IMR-90 (cell line): ENCODE data around the gene FGR. TPM values are rescaled to one million over a fixed set of nuclear protein-coding genes. Genes with fewer than 3 reads are reported as not detected.

ENCODE experiments used
- ATAC-seq: fragments of 200-7000 bp; cut with Tn5 transposase; 2 replicates; pipeline ENCODE4 v1.9.1; 2020; ENCODE audit warnings: low read depth, mild to moderate bottlenecking, moderate library complexity
- BruUV-seq: library from RNA; stranded (reverse); fragments of 400-500 nt; replicated peaks from 2 replicates; lab custom pipeline; 2021; lab: Mats Ljungman, UMichigan
- CTCF ChIA-PET: fragments of 300-600 bp; formaldehyde crosslinking; extraction: SDS; loops from one replicate; lab custom pipeline; 2021; ENCODE audit warnings: antibody characterized with exemption; lab: Yijun Ruan, JAX
- POLR2A ChIA-PET: fragments of 300-600 bp; sonication (Branson Sonifier 250); formaldehyde crosslinking; loops from one replicate; lab custom pipeline; 2022; ENCODE audit warnings: antibody characterized with exemption; ENCODE audit not compliant: unreplicated experiment; lab: Charles Lee
- DNase-seq: peaks from one replicate; pipeline ENCODE4 v3.0.0; 2013
- H2AFZ ChIP-seq: replicated peaks from 2 replicates; pipeline ENCODE3; 2013; ENCODE audit warnings: low read length, mild to moderate bottlenecking; ENCODE audit not compliant: poor library complexity
- H2AK5ac ChIP-seq: 2 replicates; pipeline ENCODE4 v1.6.1; 2013; ENCODE audit warnings: low read depth, low read length, inconsistent platforms
- H2AK9ac ChIP-seq: replicated peaks from 2 replicates; pipeline ENCODE3; 2013; ENCODE audit warnings: mild to moderate bottlenecking, low read depth, low read length, moderate library complexity; ENCODE audit not compliant: poor library complexity
- H2BK120ac ChIP-seq: 2 replicates; pipeline ENCODE4 v1.6.1; 2013; ENCODE audit warnings: low read depth, low read length, inconsistent platforms
- H2BK15ac ChIP-seq: 3 replicates; pipeline ENCODE4 v1.6.1; 2013; ENCODE audit warnings: low read depth, low read length, inconsistent platforms
- H2BK20ac ChIP-seq: 2 replicates; pipeline ENCODE4 v1.6.1; 2013; ENCODE audit warnings: low read depth, mild to moderate bottlenecking, inconsistent platforms, low read length, moderate library complexity
- H2BK5ac ChIP-seq: 2 replicates; pipeline ENCODE4 v1.6.1; 2013; ENCODE audit warnings: mild to moderate bottlenecking, low read depth, low read length, inconsistent platforms; ENCODE audit not compliant: poor library complexity, severe bottlenecking
- H3K14ac ChIP-seq: replicated peaks from 2 replicates; pipeline ENCODE4 v1.6.1; 2013; ENCODE audit warnings: low read depth, low read length, inconsistent platforms
- H3K18ac ChIP-seq: 2 replicates; pipeline ENCODE4 v1.6.1; 2013; ENCODE audit warnings: low read depth, low read length, control low read depth
- H3K23ac ChIP-seq: 2 replicates; pipeline ENCODE4 v1.6.1; 2013; ENCODE audit warnings: low read depth, low read length, inconsistent platforms
- H3K27ac ChIP-seq: 2 replicates; pipeline ENCODE4 v1.5.1; 2013; ENCODE audit warnings: mild to moderate bottlenecking, control low read depth, low read length; ENCODE audit not compliant: insufficient read depth
- H3K27me3 ChIP-seq: 2 replicates; pipeline ENCODE4 v1.6.1; 2013; ENCODE audit warnings: low read length; ENCODE audit not compliant: control insufficient read depth, insufficient read depth
- H3K36me3 ChIP-seq: 2 replicates; pipeline ENCODE4 v1.6.1; 2013; ENCODE audit warnings: low read length, mixed read lengths; ENCODE audit not compliant: control insufficient read depth, insufficient read depth
- H3K4ac ChIP-seq: 2 replicates; pipeline ENCODE4 v1.6.1; 2013; ENCODE audit warnings: low read depth, low read length, inconsistent platforms
- H3K4me1 ChIP-seq: 2 replicates; pipeline ENCODE4 v1.6.1; 2013; ENCODE audit warnings: low read length, mixed read lengths; ENCODE audit not compliant: control insufficient read depth, insufficient read depth
- H3K4me2 ChIP-seq: 2 replicates; pipeline ENCODE4 v1.6.1; 2013; ENCODE audit warnings: low read depth, mild to moderate bottlenecking, control low read depth, low read length, moderate library complexity
- H3K4me3 ChIP-seq: 2 replicates; pipeline ENCODE4 v1.5.1; 2013; ENCODE audit warnings: low read depth, mild to moderate bottlenecking, control low read depth, low read length, moderate library complexity; ENCODE audit not compliant: insufficient read depth
- H3K56ac ChIP-seq: 2 replicates; pipeline ENCODE4 v1.6.1; 2013; ENCODE audit warnings: low read length, inconsistent platforms; ENCODE audit not compliant: insufficient read depth; ENCODE audit errors: extremely low read depth
- H3K79me1 ChIP-seq, 2 experiments: 2 replicates each; pipeline ENCODE4 v1.6.1; 2013; ENCODE audit warnings: low read length in 2 of 2, inconsistent platforms in 1 of 2, low read depth in 1 of 2
- H3K9ac ChIP-seq: 2 replicates; pipeline ENCODE4 v1.6.1; 2013; ENCODE audit warnings: low read depth, low read length, control low read depth
- H3K9me1 ChIP-seq: 2 replicates; pipeline ENCODE4 v1.6.1; 2013; ENCODE audit warnings: low read length, inconsistent platforms; ENCODE audit not compliant: insufficient read depth
- H3K9me3 ChIP-seq: 2 replicates; pipeline ENCODE4 v1.6.1; 2013; ENCODE audit warnings: low read length; ENCODE audit not compliant: control insufficient read depth, insufficient read depth
- H4K20me1 ChIP-seq: 2 replicates; pipeline ENCODE4 v1.6.1; 2013; ENCODE audit warnings: low read length, inconsistent platforms; ENCODE audit not compliant: insufficient read depth
- H4K5ac ChIP-seq: 2 replicates; pipeline ENCODE4 v1.6.1; 2013; ENCODE audit warnings: mild to moderate bottlenecking, low read depth, low read length, control low read depth
- H4K8ac ChIP-seq, 2 experiments: 2 replicates each; pipeline ENCODE4 v1.6.1; 2013; ENCODE audit warnings: low read depth in 2 of 2, low read length in 2 of 2, control low read depth in 1 of 2, inconsistent platforms in 1 of 2
- H4K91ac ChIP-seq: 2 replicates; pipeline ENCODE4 v1.6.1; 2013; ENCODE audit warnings: low read depth, low read length, inconsistent platforms; ENCODE audit not compliant: insufficient read depth
- CEBPB ChIP-seq: IDR thresholded peaks from 2 replicates; pipeline ENCODE4 v1.6.1; 2012; ENCODE audit warnings: low read depth, low read length, improper control_type of control experiment
- CHD1 ChIP-seq: IDR thresholded peaks from 2 replicates; pipeline ENCODE4 v1.6.1; 2012; ENCODE audit warnings: low read depth, low read length, improper control_type of control experiment
- CTCF ChIP-seq: conservative IDR thresholded peaks from 2 replicates; pipeline ENCODE4 v1.5.1; 2012; ENCODE audit warnings: mild to moderate bottlenecking, low read depth, low read length, improper control_type of control experiment
- FOS ChIP-seq: fragments of 150-350 bp; IDR thresholded peaks from 2 replicates; pipeline ENCODE4 v1.6.1; 2016; ENCODE audit warnings: low read depth, low read length
- MAFK ChIP-seq: IDR thresholded peaks from 2 replicates; pipeline ENCODE4 v1.6.1; 2012; ENCODE audit warnings: low read depth, low read length, improper control_type of control experiment
- MXI1 ChIP-seq: IDR thresholded peaks from 2 replicates; pipeline ENCODE4 v1.6.1; 2012; ENCODE audit warnings: low read depth, mild to moderate bottlenecking, low read length, moderate library complexity, borderline replicate concordance
- RAD21 ChIP-seq: IDR thresholded peaks from 2 replicates; pipeline ENCODE4 v1.6.1; 2012; ENCODE audit warnings: low read length, improper control_type of control experiment
- RCOR1 ChIP-seq: IDR thresholded peaks from 2 replicates; pipeline ENCODE4 v1.6.1; 2012; ENCODE audit warnings: mild to moderate bottlenecking, low read length, improper control_type of control experiment; ENCODE audit not compliant: insufficient replicate concordance
- RFX5 ChIP-seq: IDR thresholded peaks from 2 replicates; pipeline ENCODE4 v1.8.0; 2012; ENCODE audit warnings: low read depth, mild to moderate bottlenecking, low read length, moderate library complexity
- USF2 ChIP-seq: fragments of 150-350 bp; IDR thresholded peaks from 2 replicates; pipeline ENCODE4 v1.6.1; 2017; ENCODE audit warnings: mild to moderate bottlenecking, antibody characterized with exemption, low read length, low read depth
- WGBS, 2 experiments: methylation state at CpG; one replicate each; pipeline versions ENCODE4 v1.1.5 to v1.1.7; 2013; ENCODE audit warnings: missing lambda C conversion rate in 2 of 2; ENCODE audit not compliant: insufficient read length in 1 of 2; ENCODE audit errors: extremely low coverage in 2 of 2; 5-methylcytosine and 5-hydroxymethylcytosine counted together
- dilution Hi-C: fragments of 300-500 bp; cut with HindIII; formaldehyde crosslinking; loops from one replicate; pipeline ENCODE4 v1.14.3; 2018; ENCODE audit warnings: low sequenced_read_pairs; ENCODE audit not compliant: unreplicated experiment
- in situ Hi-C: fragments of 300-500 bp; cut with MboI; formaldehyde crosslinking; loops from 3 replicates; pipeline ENCODE4 v1.14.3; 2019; ENCODE audit warnings: low sequenced_read_pairs, inconsistent platforms, mixed read lengths
- intact Hi-C: fragments of 100-400 bp; cut with micrococcal nuclease; formaldehyde crosslinking; loops from 2 replicates; pipeline ENCODE4 v1.10.0; 2022
- polyA plus RNA-seq, 3 experiments: library from polyadenylated mRNA; depleted of rRNA; stranded (reverse); fragments of >200 nt; gene quantifications; 2 replicates each; pipeline ENCODE4 v1.2.3, GENCODE V29; 2012; ENCODE audit warnings: low replicate concordance in 1 of 3
- total RNA-seq: library from RNA; depleted of rRNA; stranded (reverse); fragments of >200 nt; gene quantifications from 2 replicates; pipeline ENCODE4 v1.2.3, GENCODE V29; 2012

FGR gene
- total and polyA plus RNA-seq, 2 of the 4 experiments (the other 2 are of a cell fraction): not detected

DNA sequence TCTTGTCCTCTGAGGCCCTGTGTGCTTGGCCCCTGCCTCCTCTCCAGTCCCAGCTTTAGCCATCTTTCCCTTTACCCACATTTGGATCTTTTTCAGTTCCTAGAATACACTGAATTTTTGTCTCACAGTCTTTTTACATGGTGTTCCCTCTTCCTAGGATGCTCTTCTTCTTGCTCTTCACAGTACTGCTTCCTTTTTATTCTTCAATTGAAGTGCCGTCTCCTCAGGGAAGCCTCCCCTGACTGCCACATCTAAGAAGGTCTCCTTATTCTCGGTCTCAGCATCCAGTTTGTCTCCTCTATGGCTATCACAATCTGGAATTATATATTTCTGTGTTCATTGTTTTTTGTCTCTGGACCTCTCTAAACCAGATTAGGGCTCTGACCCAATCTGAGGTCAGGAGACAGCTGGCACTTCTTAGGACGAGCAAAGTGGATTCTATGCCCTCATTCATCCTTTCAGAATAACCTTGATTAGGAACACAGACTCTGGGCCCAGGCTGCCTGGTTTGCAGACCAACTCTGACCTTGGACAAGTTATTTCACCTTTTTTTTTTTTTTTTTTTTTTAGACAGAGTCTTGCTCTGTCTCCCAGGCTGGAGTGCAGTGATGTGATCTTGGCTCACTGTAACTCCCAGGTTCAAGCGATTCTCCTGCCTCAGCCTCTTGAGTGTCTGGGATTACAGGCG lies 3.2 kb upstream of the FGR start:
- H4K91ac ChIP-seq: no peak overlapping the region
- no peak overlapping the region for H3K4ac ChIP-seq
- H2AK9ac ChIP-seq: no peak overlapping the region
- TF ChIP-seq CHD1 (no peak), USF2 (no peak), RCOR1 (no peak), MAFK (no peak), CTCF (no peak), RAD21 (no peak), FOS (no peak), CEBPB (no peak), RFX5 (no peak), MXI1 (no peak)
- ChIA-PET POLR2A (no interaction called here), CTCF (no interaction called here)
- H3K9me3 ChIP-seq: no peaks in the 10 kb centered on the region
- no peaks in the 10 kb centered on the region for H4K20me1 ChIP-seq
- H4K5ac ChIP-seq: no peak overlapping the region
- no CpG with 5 or more reads among the region's 5 CpGs for WGBS, 2 experiments
- no peak overlapping the region for H3K4me3 ChIP-seq
- in situ Hi-C loops: no loop called here
- H3K27ac ChIP-seq: no peak overlapping the region
- H3K79me1 ChIP-seq: no peaks in the 10 kb centered on the region
- peaks cover 30% of the 10 kb centered on the region for H3K27me3 ChIP-seq
- no peak overlapping the region for H3K23ac ChIP-seq
- no peaks in the 10 kb centered on the region for H3K36me3 ChIP-seq
- no peak overlapping the region for H3K18ac ChIP-seq
- H2AFZ ChIP-seq: no peak overlapping the region
- H2BK120ac ChIP-seq: no peak overlapping the region
- intact Hi-C loops: no loop called here
- ATAC-seq (no peak), DNase-seq (no peak)
- H3K9ac ChIP-seq: no peak overlapping the region
- H2BK20ac ChIP-seq: no peak overlapping the region
- no TSS peak for BruUV-seq
- no peak overlapping the region for H3K14ac ChIP-seq
- H2BK5ac ChIP-seq: no peak overlapping the region
- H4K8ac ChIP-seq: no peak overlapping the region
- H2BK15ac ChIP-seq: no peak overlapping the region
- H3K56ac ChIP-seq: no peak overlapping the region
- no peaks in the 10 kb centered on the region for H3K4me1 ChIP-seq
- dilution Hi-C loops: no loop called here
- no peak overlapping the region for H2AK5ac ChIP-seq
- no peaks in the 10 kb centered on the region for H3K9me1 ChIP-seq
- no peak overlapping the region for H3K4me2 ChIP-seq
